HG03439 (cell line): Measurements from ENCODE around the gene SCEL.

ENCODE experiments used
- ATAC-seq: cut with Tn5 transposase; IDR thresholded peaks from one replicate; pipeline ENCODE4 v1.9.1; 2021; ENCODE audit warnings: mild to moderate bottlenecking, moderate library complexity; ENCODE audit not compliant: unreplicated experiment

The SCEL gene

GRCh38 chr13:77519808-77520207 lies 15.7 kb upstream of the SCEL start:
- no peak for ATAC-seq

DNA sequence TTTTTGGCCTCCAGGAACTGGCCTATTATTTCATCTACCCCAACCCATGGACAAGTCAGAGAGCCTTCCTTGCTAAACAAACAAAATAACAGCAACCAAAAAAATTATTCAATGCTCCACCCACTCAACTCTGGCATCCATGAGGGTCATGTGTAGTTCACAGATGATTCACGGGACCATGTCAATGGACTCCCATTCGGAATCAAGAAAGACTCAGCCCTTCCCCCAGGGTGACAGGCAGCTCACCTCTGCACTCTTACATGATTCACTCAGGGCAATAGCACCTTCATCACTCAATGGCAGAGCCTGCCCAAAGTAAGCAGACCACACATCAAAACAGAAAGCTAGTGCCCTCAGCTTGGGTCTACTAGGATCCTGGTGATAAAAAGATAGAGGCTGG lies 14.3 kb upstream of the SCEL start:
- ATAC-seq: no peak

DNA sequence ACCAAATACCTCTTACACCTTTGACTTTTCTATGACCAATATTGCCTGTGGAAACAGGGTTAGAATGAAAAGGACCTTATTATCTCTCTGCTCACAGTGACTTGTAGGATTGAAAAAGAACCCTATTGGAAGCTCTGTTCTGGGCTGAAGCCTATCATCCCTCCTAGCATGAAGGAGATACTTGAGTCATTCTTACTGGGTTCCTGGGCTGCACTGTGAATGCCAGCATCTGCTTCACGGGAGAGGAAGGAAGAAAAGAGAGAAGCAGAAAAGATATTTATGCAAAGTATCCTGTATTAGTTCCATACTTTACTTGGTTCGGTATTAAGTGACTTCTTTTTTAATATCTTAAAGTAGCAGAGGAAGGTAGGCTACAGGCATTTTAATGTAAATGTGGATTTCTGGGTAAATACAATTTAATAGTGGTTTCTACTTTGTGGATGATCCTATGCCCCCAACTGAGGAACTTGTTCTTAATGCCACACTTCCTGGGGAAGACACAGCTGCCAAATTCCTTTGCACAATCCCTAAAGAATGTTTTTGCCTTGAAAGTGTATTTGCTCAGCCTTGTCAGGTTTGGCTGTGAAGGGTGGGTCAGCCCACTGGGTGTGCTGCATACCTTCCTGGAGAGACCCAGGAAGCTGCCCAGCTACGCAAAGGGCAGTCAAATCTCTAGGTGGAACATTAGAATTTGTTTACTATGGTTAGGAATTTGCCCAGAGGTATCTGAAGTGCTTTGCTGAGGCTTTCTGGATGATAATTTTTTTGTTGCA lies 13.7 kb upstream of the SCEL start:
- no peak for ATAC-seq

GRCh38 chr13:77522444-77522843 lies 13.1 kb upstream of the SCEL start:
- no peak for ATAC-seq

GRCh38 chr13:77523386-77523785 lies 12.1 kb upstream of the SCEL start:
- no peak for ATAC-seq

DNA sequence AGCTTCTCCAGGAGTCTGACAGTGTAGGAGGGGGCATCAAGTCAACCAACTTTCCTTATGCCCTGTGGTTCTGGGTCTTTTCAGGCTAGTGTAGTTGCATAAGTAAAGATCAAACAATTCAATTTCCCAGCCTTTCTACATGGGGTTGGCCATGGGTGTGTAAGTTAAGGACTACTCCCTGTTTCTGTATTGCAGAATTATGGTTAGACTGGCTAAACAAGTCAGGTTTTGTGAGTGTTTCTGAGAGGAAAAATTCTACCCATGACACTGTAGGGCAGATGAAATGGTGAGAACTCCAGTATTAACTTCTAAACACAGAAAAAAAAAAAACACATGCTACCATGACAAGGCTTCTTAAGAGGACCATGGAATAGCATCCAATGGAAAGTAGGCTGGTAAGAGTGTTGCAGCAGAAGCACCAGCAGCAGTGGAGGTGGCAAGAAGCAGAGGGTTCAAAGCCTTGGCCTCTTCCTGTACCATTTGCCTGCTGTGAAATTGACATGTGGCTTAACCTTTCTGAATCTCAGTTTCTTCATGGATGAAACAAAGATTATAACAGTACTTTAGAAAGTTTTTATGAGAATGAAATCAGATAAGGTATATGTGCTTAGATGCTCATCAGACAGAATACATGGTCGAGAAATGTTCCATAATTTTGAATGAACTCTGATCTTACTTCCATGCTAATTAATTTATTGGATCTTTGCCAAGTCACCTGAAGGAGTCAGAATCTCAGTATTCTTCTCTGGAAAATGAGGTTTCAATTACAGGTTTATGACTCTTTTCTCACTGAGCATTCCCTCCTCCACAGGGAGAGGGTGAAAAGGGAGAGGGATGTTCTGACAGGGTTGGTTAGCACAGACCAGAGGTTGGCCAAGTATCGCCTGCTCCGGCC lies 11.4 kb upstream of the SCEL start:
- no peak for ATAC-seq

DNA sequence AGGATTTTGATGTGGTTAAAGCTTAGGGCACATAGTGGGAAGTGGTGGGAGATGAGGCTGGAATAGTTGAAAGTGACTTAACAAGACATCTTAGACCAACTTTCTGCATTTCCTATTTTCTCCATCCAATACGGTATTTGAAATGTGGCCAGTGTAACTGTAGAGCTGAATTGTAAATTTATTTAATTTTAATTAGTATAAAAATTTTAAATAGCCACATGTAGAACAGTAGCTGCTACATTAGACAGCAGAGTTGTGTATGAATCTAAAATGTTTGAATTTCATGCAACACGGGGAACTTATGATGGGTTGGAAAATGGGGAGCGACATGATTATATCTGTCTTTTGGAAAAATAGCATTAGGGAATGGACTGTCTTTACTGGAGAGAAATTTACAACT lies 7.1 kb upstream of the SCEL start:
- ATAC-seq: no peak

DNA sequence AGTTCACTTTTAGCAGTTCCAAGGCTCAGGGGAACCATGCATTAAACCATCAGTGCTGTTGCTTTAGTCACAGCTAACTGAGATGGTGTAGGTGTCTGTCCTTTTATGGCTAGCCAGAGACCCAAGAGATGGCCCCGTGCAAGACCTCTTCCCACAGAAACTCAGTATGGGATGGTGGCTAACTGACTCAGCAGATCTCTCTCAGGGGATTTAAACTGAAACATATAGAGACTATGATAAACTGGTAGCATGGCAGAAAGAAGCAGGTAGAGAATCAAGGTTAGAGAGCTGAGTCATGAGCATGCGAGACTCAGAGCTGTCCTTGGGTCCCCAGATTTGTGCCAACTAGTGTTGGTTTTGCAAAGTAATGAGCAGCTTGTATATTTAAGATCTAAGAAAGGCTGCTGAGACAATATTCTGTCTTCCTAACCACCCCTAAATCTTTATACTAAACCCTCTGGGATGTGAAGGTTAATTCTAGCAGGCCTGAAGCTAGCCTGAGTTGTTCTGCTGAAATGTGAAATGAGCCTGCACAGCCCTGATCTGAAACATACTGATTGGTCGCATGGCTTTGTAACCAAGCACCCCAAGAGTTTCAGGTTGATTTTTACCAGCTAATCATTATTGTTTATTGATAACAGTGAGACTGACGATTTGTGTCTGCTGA lies 6.5 kb upstream of the SCEL start:
- no peak for ATAC-seq

DNA sequence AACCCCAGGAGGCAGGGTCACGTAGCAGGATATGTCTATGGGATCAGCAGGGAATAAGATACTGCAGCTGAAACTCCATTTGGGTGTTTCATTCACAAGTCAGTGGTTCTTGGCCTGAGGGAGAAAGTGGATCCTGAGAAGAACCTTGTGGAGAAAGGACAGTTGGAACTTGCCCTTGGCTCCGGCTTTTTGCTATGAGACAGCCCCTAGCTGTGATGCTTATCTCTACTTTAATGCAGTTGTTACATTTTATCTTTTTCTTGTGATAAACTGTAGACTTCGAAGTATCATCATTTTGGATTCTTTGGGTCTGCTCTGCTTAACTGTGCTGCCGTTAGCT lies 6.0 kb upstream of the SCEL start:
- no peak for ATAC-seq

- ATAC-seq: no peak
Measured at GRCh38 chr13:77530875-77531274, 4.6 kb upstream of the SCEL start.

- ATAC-seq: no peak
Measured at GRCh38 chr13:77532983-77533382, 2.5 kb upstream of the SCEL start.

DNA sequence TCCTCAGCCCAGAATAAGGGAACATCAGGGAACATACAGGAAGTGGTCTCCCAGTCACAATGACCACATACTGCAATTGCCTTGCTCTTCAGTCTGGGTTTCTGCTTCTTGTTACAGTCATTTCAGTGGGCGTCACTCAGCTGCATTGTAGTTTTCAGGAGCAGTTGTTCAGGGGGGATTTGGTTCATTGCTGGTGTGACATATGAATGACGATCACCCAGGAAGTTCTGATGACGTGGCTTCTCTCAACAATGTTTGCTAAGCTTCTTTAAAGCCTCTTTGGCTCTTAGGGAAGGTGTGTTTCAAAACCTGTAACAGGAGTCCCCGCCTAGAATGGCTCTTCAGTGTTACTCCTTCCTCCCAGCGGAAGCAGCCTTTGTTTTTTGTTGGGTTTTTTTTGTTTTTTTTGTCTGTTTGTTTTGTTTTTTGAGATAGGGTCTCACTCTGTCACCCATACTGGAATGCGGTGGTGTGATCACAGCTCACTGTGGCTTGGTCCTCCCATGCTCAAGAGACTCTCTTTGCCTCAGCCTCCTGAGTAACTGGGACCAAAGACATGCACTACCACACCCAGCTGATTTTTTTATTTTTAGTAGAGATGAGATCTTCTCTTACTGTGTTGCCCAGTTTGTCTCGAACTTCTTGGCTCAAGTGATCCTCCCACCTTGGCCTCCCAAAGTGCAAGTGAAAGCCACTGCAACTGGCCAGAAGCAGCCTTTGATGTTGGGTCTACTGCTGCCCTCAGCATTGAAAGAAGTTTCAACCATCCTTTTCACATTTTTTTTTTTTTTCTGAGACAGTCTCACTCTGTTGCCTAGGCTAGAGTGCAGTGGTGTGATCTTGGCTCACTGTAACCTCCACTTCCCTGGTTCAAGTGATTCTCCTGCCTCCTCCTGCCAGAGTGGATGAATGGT lies 1.4 kb upstream of the SCEL start:
- ATAC-seq: no peak

DNA sequence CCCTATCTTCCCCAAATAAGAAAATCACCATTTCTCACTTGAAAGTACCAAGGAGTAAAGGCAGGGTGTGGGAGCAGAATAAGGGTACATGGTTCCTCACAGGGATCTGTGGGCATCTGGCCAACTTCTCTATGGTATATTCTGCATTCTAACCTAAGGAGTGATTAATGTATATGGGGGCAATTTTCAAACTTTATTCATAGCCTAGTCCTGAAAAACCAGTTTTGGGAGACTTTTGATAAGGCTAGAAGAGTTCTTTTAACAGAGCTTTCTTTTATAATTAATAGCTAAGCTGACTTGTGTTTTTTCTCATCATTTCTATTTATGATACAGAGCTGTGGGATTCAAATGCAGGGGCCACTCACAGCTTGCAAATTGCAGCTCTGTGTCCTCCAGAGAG lies 852 bp downstream of the SCEL start:
- no peak for ATAC-seq

DNA sequence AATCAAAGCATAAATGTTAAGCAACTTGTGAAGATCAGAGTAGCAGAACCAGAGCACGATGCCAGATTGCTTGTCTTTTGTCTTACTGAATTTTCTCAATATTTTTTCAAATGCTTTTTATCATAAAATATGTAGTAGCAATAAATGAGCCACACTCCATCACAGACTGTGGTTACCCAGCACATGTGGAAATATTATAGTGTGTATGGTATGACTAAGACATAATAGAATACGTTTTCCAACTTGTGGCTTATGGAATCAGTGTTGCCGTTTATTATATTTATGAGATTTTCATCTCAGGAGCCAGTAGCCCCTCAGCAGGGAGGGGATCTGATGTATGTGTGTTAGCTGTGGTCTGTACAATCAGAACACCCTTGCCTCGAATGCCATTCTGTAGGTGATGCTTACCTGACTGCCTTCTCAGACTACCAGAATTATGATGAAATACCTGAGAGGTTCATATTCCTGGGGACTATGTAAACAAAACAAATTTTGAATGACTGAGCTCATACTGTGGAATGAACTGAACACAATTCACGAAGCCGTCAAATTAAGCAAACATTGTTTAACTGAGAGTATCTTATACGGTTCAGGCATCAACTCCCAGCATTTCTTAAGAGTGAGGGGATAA lies 1.9 kb downstream of the SCEL start:
- ATAC-seq: no peak

DNA sequence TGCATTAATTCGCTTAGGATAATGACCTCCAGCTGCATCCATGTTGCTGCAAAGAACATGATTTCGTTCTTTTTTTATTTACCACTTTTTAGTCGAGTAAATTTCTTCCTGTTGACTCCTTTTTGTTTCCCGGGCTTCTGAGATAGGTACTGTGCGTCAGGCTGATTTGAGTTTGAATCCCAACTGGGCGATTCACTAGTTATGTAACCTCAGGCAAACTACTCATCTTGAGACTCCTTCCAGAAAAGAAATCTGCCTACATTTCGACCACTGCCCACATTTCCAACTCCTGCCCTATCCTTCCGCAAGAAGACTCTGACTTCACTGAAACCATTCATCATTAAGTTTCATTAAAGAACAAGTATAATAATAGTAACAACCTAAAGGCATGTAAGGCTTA lies 8.2 kb downstream of the SCEL start:
- ATAC-seq: no peak

DNA sequence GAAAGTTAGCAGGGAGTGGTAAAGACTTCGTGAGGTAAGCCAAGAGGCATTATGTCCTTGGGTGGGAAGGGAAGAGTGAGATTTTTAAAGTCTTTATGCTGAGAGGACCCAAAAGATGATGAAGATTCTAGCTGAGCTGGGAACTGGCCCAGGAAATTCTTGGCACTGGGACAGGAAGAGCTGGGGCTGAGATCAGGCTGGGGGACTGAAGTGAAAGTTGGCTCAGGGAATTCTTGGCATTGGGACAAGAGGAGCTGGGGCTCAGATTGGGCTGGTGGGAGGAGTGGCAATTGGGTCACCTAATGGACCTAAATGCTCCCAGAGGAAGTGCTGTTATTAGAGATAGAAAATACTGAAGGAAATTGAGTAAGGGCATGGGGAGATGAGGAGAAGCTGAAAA lies 8.8 kb downstream of the SCEL start:
- ATAC-seq: no peak

GRCh38 chr13:77544758-77545338 lies 9.3 kb downstream of the SCEL start:
- peak; percentile 48 for ATAC-seq

GRCh38 chr13:77545626-77546412 lies 10.3 kb downstream of the SCEL start:
- ATAC-seq: no peak

- no peak for ATAC-seq
Measured at GRCh38 chr13:77548095-77548494, 12.6 kb downstream of the SCEL start.
